Astrocyte of the cerebellum (primary cell): ENCODE measurements around the gene NEAT1.
A peak's percentile ranks its signal among the peaks of the same experiment; 100 is the strongest.
"Not testable (repeated sequence)": the region's sequence is repeated elsewhere in the genome, so short reads cannot be mapped to it uniquely, and the experiment has no call there.

Experiments used
- DNase-seq: peaks from one replicate; pipeline ENCODE4 v3.0.0-alpha.2; 2011; ENCODE audit warnings: low read depth
- H3K4me3 ChIP-seq: 2 replicates; pipeline ENCODE4 v1.5.1; 2011; ENCODE audit warnings: mild to moderate bottlenecking, low read depth, low read length, moderate library complexity
- in situ Hi-C: cut with HindIII; loops from 2 replicates; pipeline ENCODE4 v1.10.0; 2017; ENCODE audit warnings: low sequenced_read_pairs
- TF ChIP-seq, protein P1 (sequence below): IDR thresholded peaks from 2 replicates; pipeline ENCODE4 v1.5.1; 2012; ENCODE audit warnings: low read length, low read depth, moderate library complexity, mild to moderate bottlenecking; ENCODE audit errors: missing control alignments

NEAT1 gene

DNA sequence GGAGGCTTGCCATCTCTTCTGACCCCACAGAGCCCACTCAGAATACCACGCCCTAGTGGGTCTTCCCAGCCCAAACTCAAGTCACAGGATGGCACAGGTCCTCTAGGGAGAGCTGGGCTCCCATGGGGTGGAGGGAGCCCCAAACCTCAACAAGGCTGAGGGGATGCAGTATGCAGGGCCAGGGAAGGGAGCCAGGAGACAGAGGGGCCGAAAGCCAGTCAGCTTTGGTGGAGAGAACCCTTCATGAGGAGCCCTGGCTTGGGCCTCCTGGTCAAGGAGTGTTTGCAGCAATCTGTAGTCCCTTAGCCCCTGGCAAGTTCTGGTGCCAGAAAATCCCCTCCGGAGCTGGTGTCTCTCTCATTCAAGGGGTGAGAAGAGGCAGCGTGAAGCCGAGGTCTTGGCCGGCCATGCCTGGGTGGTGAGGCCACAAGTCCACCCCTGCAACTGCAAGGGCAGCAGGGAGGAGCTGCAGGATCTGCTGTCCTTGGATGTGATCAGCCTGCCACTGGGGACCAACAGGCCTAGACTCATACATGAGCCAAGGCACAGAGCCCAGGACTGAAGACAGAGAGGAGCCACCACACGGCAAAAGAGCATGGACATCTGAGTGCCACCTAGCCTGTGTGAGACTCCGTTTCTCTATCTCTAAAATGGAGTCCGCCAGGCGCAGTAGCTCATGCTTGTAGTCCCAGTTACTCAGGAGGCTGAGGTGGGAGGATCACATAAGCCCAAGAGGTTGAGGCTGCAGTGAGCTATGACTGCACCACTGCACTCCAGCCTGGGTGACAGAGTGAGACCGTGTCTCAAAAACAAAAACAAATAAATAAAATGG is 24.1 kb downstream of the NEAT1 start:
- TF ChIP-seq, protein P1, sequence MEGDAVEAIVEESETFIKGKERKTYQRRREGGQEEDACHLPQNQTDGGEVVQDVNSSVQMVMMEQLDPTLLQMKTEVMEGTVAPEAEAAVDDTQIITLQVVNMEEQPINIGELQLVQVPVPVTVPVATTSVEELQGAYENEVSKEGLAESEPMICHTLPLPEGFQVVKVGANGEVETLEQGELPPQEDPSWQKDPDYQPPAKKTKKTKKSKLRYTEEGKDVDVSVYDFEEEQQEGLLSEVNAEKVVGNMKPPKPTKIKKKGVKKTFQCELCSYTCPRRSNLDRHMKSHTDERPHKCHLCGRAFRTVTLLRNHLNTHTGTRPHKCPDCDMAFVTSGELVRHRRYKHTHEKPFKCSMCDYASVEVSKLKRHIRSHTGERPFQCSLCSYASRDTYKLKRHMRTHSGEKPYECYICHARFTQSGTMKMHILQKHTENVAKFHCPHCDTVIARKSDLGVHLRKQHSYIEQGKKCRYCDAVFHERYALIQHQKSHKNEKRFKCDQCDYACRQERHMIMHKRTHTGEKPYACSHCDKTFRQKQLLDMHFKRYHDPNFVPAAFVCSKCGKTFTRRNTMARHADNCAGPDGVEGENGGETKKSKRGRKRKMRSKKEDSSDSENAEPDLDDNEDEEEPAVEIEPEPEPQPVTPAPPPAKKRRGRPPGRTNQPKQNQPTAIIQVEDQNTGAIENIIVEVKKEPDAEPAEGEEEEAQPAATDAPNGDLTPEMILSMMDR, result no peak
- H3K4me3 ChIP-seq, result no peak overlapping the region
- no peak for DNase-seq
- in situ Hi-C loops, result no loop called here

DNA sequence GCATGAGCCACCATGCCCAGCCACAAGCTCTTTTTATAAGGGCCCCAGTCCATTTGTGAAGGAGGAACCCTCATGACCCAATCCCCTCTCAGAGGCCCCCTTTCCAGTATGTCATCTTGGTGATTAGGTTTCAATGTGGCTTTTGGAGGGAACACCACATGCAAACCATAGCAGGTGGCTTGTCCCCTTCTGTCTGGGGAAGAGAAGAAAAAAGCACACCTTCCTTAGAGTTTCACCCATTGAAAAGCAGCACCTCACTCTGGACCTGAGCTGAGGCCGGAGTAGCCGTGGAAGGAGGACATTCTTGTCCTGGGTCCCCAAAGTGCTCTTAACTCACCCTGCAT is 25.4 kb downstream of the NEAT1 start:
- in situ Hi-C loops, result no loop called here
- DNase-seq, result no peak
- TF ChIP-seq, protein P1, result no peak

DNA sequence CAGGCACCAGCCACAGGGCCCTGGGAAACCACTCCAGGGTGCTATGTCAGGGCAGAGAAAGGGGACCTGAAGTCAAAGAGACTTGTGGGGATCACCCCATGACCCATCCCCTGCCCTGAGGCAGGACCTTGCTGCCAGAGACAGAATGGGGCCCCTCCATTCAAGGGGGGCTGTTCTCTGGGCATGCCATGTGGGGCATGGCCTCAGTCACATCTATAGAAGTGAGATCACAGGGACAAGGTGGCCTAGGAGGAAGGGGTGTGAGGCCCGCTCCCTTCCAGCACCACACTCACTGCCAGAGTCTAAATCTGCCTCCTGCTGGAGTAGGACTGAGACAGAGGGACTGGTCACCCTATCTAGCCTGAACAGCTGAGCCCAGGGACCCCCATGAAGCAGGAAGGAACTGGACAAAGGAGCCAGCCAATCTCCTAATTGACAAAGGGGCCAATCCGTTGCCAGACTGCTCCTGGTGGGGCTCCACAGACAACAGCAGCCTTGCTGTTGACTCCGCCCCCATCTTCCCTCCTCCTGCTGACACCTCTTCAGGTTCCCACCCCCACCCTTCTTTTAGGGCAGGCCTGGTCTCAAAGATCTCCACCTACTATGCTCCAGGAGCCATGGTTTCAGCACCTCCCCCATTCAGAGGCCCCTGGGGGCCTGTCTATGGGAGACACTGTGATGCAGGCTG is 26.0 kb downstream of the NEAT1 start:
- in situ Hi-C loops, result no loop called here
- TF ChIP-seq, protein P1, result no peak
- no peak for DNase-seq
- no peak overlapping the region for H3K4me3 ChIP-seq

More for the DNA sequence above, 25.4 kb downstream of the NEAT1 start:
- H3K4me3 ChIP-seq, result no peak overlapping the region

DNA sequence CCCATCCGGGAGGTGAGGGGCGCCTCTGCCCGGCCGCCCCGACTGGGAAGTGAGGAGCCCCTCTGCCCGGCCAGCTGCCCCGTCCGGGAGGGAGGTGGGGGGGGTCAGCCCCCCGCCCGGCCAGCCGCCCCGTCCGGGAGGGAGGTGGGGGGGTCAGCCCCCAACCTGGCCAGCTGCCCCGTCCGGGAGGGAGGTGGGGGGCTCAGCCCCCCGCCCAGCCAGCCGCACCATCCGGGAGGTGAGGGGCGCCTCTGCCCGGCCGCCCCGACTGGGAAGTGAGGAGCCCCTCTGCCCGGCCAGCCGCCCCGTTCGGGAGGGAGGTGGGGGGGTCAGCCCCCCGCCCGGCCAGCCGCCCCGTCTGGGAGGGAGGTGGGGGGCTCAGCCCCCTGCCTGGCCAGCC is 28.7 kb downstream of the NEAT1 start:
- in situ Hi-C loops, H3K4me3 ChIP-seq, DNase-seq: not testable (repeated sequence)

DNA sequence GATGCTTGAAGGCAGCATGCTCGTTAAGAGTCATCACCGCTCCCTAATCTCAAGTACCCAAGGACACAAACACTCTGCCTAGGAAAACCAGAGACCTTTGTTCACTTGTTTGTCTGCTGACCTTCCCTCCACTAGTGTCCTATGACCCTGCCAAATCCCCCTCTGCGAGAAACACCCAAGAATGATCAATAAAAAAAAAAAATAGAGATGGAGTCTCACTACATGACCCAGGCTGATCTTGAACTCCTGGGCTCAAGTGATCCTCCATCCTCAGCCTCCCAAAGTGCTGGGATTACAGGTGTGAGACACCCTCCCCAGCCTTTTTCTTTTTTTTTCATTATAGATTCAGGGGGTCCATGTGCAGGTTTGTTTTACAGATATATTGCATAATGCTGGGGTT is 29.7 kb downstream of the NEAT1 start:
- in situ Hi-C loops, H3K4me3 ChIP-seq, DNase-seq: not testable (repeated sequence)

DNA sequence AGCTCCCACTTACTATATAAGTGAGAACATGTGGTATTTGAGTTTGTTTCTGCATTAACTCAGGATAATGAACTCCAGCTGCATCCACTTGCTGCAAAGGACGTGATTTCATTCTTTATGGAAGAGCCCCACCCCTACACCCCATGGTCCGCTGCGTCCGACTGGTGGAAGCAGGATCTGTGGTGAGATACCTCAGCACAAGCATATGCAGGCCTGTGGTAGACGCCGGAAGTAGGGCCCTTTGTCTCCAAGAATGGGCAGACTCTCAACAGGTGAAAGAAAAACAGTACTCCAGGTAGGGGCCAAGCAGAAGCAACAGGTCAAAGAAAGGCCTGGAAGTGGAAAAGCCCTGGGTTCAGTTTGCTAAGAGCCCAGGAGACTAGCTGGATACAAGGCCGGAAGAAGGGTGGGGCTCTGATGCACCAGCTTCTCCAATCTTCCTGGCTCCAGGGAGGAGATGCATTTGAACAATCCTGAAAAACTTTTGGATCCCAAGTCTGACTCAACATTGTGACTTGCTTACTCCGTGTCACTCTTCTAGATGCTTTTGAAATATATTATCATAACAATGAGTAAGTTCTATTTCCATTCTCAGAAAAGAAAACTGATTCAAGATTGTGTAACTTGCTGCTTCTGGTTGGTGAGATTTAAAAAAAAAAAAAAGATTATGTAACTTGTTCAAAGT is 30.4 kb downstream of the NEAT1 start:
- H3K4me3 ChIP-seq, result no peak overlapping the region
- TF ChIP-seq, protein P1, result no peak
- in situ Hi-C loops, result no loop called here
- DNase-seq, result no peak

DNA sequence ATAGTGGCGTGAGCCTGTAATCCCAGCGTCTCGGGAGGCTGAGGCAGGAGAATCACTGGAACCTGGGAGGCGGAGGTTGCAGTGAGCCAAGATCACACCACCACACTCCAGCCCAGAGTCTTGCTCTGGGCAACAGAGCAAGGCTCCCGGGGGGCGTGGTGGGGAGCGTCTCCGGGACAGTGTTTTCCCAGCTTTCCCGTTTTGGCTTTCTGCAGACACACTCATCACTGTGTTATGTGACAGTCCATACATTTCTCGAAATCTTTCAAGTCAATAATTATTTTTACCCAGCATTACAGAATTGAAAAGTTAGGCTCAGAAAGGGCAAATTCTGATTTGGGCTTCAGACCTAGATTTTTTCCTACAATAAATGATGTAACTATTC is 31.7 kb downstream of the NEAT1 start:
- TF ChIP-seq, protein P1, result no peak

More for the DNA sequence above, 31.7 kb downstream of the NEAT1 start:
- H3K4me3 ChIP-seq, result peak overlapping the region; percentile 52
- in situ Hi-C loops, result no loop called here
- DNase-seq, result no peak
